RCC 7860 (cell line): Measurements from ENCODE around the gene PEX26.
"Not testable (repeated sequence)": the region's sequence is repeated elsewhere in the genome, so short reads cannot be mapped to it uniquely, and the experiment has no call there.

Experiments
- DNase-seq: peaks from one replicate; pipeline ENCODE4 v3.0.0-alpha.2; 2015; ENCODE audit warnings: low spot score
- FAIRE-seq: peaks from 2 replicates; lab custom pipeline; 2012; peaks lifted over from hg19 to GRCh38; lab: Jason Lieb, UNC

The PEX26 gene

DNA sequence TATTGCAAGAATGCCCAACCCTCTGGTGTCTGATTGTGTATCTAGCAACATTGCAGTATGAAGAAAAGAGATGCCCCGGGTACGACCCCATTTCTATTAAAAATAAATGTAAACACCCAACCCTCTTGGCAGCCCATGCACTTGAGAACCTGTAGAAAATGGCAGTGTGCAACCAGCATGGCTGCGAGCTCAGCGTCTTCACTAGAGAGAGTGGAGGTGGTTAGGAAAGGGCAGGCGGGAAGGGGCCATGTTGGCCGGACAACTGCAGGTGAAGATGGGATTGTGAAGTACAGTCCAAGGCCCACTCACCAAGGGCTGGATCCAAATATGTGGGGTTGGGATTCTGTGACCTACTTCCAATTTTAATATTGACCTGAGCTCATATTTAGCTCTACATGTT lies 15.9 kb downstream of the PEX26 start:
- FAIRE-seq (no peak), DNase-seq (no peak)

DNA sequence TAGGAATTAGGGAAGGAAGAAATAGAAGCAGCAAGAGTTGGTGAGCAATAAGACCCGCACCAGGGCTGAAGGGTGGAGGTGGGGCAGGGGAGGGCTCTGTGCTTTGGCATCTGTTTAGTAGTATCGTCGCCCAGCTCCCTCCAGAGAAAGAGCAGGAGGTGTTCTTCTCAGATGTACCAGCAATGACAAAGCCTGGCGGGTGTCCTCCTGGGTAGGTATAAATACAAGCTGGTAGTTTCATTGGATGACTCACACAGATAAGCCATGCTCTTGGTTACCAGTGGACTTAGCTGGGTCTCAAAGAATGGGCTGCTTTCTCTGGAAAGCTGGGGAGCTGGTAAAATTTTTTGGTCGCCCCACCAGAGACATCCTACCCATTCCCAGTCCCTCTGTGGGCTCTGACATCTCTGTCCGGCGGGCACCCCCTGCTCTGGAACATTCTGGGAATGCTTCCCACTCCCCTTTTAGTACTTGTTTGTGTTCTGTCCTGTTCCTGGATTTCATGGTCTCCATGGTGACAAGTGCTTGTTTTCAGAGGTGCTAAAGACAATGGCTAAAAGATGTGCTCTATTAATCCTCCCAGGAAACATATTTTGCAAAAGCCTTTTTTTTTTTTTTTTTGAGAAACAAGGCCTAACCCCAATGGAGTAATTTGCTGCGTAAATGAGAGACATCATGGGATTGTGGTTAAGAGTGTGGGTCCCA lies 17.5 kb downstream of the PEX26 start:
- FAIRE-seq (peak; percentile 67), DNase-seq (peak; percentile 82)

DNA sequence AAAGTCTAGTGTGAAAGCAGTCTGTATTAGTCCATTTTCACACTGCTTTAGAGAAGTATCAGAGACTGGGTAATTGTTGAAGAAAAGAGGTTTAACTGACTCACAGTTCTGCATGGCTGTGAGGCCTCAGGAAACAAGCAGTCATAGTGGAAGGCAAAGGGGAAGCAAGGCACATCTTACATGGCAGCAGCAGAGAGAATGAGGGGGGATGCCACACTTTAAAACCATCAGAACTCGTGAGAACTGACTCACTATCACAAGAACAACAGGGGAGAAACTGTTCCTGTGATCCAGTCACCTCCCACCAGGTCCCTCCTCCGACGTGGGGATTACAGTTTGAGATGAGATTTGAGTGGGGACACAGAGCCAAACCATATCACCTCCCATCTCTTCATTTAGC lies 19.0 kb downstream of the PEX26 start:
- DNase-seq (peak; percentile 6), FAIRE-seq (no peak)

DNA sequence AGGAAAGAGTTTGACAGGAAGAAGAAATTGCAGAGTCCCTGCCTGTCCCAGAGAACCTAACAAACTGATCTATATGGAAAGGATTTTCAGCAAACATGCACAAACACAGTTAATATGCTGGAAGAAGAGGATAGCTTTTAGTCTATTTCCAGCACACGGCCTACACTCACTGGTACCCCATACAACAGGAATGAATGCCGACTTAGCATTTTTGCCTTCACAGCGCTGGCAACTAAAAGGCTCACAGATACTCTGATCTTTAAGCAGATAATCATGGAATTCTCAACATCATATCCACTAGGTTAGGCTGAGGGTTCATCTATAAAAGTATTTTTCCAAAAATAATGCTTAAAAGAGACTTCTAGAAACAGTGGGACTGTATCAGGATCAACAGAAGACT lies 23.0 kb downstream of the PEX26 start:
- DNase-seq (no peak), FAIRE-seq (no peak)

DNA sequence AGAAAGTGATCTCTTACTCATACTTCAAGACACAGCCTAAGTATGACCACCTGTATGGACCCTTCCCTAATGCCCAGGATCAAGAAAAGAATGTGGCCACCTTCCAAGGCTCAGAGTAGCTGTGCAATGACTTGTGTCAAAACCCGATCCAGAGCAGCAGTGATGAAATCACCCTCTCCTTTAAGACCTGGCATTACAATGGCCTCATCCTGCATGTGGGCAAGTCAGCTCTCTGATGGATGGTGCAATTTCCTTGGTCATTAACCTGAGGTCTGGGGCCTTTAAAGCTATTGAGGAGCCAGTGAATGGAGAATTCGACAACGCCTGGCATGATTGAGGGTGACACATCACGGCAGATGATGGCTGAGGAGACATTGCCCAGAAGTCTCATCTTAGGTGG lies 23.7 kb downstream of the PEX26 start:
- FAIRE-seq = peak; percentile 91

DNA sequence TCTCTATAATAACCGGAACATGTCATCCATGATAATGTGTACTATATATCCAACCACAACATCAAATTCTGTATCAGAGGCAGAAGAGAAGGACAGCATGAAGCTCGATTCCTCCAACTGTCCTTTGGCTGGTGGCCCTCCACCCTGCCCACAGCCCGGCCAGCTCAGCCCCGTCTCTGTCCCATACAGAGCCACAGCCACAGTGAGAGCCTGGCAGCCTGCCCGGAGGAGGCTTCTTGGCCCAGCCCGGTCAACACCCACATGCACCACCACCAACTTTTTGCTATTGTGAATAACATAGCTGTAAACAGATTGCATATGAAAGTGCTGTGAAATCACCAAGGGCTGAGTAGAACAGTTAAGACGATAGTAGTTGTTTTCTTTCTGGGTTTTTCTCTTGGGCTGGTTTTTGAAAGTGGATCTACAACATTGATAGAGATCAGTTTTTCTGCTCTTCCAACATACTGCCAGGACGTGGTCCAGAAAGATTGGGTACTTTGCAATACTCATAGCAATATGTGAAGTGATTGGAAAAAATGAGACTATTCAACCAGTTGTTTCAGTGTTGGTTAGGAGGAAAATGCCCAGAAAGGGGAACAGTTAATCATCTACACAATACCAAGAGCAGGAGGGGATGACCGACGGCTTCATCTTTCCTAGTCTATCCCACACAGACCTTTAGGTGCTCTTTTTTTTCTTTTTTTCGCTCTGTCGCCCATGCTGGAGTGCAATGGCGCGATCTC lies 25.9 kb downstream of the PEX26 start:
- FAIRE-seq (peak; percentile 83), DNase-seq (peak; percentile 77)

More for the DNA sequence above, 23.7 kb downstream of the PEX26 start:
- DNase-seq = peak; percentile 91

DNA sequence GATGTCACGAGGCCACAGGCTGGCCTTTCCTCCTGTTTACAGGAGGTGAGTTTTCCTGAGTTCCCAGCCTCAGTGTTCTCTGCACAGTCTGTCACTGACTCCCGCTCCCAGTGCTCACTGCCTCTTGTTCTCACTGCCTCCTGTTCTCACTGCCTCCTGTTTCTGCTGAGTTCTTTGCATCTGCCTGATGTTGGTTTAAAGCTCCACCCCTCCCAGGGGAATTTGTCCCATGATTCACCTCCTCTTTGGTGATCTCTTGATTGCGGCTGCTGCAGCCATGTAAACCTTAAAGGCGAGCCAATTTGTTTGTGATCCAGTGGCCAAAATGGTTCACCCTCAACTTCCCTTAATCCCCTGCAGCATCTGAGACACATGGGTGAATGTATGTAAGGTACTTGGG lies 26.8 kb downstream of the PEX26 start:
- FAIRE-seq = no peak
- peak; percentile 28 for DNase-seq

DNA sequence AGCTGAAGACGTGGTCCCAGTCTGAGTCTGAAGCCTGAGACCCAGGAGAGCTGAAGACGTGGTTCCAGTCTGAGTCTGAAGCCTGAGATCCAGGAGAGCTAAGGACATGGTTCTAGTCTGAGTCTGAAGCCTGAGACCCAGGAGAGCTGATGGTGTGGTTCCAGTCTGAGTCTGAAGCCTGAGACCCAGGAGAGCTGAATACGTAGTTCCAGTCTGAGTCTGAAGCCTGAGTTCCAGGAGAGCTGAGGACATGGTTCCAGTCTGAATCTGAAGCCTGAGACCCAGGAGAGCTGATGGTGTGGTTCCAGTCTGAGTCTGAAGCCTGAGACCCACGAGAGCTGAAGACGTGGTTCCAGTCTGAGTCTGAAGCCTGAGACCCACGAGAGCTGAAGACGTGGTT lies 28.2 kb downstream of the PEX26 start:
- not testable (repeated sequence) for DNase-seq, FAIRE-seq

DNA sequence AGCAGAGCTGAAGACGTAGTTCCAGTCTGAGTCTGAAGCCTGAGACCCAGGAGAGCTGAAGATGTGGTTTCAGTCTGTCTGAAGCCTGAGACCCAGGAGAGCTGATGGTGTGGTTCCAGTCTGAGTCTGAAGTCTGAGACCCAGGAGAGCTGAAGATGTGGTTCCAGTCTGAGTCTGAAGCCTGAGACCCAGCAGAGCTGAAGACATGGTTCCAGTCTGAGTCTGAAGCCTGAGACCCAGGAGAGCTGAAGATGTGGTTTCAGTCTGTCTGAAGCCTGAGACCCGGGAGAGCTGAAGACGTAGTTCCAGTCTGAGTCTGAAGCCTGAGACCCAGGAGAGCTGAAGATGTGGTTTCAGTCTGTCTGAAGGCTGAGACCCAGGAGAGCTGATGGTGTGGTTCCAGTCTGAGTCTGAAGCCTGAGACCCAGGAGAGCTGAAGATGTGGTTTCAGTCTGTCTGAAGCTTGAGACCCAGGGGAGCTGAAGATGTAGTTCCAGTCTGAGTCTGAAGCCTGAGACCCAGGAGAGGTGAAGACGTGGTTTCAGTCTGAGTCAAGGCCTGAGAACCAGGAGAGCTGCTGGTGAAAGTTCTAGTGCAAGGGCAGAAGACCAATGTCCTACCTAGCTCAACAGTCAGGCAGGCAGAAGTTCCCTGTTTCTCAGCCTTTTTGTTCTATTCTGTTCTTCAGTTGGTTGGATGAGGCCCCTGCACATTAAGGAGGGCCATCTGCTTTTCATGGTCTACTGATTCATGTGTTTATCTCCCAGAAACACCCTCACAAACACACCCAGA lies 29.0 kb downstream of the PEX26 start:
- not testable (repeated sequence) for FAIRE-seq, DNase-seq

DNA sequence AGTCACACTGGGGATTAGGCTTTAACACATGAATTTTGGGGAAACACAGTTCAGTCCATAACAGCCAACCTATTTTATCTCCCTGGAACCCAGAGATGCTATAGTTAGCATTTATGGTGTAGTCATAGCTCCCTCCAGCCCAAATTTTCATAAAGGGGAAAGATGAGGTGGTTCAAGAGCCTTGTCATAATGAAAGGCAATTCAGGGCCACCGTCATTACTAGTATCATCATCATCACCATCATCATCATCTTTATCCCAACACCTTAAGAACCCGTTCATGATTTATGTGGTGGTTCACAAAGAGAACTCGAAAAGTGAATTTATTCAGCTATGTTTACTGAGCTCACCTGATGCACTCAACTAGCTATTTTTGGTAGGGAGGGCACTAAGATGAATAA lies 30.4 kb downstream of the PEX26 start:
- no peak for FAIRE-seq

DNA sequence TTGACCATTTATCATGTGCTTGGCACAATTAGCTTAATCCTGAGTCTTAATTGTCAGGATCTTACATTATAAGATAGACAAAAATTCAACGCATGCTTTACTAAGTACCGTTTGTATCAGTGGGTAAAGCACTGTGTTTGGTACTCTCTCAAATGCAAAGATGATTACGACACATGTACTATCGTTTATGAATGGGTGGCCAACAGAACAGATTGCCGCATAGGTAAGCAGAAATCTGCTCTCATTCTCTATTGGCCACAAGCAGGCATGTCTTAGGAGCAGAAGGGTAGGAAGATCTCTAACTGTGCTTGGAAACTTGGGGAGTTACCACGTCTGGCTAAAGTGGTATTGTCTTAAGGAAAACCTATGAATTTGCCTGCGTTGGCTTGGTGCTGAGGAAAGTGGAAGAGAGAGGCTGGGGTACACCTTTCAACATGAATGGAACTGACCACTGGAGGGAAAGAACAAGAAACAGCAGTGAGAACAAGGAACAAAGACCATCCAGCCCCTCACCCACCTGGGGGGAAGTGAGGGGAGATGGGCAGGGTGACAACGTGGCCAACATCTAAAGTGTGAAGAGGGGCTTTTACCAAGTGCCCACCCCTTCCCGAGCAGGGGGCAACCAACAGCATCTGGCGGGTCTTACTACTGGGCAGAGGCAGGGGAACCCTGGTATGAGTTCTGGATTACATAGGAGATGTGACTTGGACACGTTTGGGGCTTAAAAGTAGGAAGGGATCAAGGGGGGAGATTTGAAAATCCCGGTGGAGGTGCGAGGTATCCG lies 31.8 kb downstream of the PEX26 start:
- FAIRE-seq (no peak), DNase-seq (no peak)

More for the DNA sequence above, 30.4 kb downstream of the PEX26 start:
- no peak for DNase-seq

DNA sequence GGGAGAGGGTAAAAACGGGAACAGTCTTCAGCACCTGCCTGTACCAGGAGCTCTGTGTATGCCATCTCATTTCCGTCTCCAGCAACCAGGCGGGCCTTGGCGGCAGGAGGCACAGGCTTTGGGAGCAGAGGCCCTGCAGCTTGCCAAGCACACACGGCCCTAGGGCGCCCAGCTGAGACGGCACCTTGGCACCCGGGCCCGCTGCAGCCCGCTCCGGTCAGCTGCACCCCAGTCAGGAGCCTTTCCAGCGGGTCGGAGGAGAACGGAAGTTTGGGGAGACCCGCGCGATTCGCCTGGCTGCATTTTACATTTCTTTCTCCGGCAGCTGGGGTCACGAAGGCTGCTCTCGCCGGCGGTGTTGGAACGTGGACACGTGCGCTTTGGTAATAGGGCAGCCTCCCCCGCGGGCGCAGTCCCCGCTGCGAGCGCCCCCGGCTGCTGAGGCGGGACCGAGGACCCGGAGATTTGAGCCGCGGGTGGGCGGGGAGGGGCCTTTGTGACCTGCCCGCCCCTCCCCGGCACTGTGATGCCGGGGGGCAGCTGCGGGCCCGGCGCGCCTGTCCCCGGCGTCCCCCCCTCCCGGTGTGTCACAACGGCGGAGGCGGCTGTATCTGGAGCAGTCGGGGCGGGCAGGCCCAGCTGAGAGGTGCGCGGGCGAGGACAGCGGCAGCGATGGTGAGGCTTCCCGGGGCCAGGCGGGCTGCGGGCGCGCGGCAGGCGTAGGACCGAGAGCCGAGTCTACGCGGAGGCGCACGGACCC lies 32.6 kb downstream of the PEX26 start, which contains the start of gene TUBA8:
TUBA8 (plus strand) TSS at position 616 of the 760 bp plus-strand sequence; CDS start at position 673, 57 bp downstream.
- no peak for DNase-seq
- no peak for FAIRE-seq

DNA sequence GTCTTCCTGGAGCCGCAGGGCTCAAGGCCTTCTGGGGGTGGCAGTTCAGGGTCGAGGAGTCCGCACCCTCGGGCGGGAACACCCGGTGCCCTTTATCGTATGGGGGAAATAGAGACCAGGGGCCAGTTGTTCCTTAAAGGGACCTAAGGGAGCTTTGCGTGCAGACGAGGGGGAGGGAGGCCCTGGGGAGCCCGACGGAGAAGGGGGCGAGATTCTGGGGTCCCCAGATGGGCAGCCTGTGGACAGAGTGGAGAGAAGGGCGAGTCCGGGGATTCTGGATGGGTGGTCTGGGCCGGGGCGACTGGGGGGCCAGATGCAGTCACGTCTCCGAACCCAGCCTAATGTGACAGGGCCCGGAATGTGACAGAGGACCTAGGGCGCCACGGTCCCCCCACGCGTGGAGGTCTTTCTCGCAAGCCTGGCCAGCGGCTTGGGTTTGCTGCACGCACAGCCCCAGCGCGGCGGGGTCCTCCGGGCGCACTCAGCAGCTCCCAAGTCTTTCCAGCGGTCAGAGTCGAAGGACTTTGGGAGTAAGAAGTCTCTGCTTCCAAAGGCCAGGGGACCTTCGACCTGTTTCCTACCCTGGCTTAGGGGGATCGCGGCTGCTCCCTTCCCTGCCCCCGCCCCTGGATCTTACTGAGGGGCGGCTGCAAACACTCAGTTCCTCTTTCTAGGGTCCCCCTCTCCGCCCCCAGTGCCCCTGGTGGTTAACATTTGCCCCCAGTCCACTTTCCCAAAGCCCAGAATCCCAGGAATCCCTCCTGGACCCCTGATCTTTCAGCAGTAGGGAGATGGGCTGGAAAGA lies 33.4 kb downstream of the PEX26 start:
- FAIRE-seq (no peak), DNase-seq (no peak)

DNA sequence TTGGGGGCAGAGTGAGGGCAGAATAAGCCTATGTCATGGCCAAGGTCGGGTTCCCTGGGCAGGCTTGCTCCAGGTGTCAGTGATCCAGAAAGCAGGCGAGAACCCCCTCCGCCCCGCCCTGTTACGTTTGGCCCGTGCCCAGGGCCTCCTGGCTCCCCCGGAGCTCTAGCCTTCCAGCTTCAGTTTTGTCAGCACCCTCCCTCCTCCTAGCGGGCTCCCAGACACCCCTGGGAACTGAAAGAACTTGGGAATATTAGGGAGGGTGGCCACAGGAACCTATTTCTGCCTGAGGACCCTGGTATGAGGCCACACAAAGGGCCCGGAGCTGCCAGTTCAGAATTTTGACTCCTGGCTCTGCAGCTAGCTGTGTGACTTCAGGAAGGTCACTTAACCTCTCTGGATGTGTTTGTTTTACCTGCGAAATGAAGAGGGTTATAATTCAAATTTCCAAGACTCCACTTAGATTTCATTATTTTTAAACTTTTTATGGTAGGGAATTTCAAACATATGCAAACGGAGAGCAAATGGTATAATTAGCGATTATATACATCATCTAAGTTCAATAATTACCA lies 34.1 kb downstream of the PEX26 start:
- DNase-seq (no peak), FAIRE-seq (no peak)

DNA sequence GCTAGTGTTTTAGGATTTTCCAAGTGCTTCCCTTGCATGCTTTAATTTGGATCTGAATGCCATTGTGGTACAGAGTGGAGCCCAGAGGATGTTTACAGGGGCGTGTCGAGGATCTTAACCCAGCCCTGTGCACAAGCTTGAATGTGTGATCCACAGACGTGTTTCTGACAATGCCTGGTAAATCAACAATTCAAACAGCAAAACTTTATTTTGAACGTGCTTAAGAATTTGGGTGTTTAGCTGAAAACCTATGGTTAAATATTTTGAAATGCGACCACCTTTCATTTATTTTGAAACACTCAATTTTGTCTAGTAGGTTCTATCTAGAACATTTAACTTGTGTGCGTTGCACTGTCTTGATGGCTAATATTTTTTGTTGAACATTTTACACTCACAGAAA lies 34.6 kb downstream of the PEX26 start:
- FAIRE-seq (no peak), DNase-seq (no peak)

DNA sequence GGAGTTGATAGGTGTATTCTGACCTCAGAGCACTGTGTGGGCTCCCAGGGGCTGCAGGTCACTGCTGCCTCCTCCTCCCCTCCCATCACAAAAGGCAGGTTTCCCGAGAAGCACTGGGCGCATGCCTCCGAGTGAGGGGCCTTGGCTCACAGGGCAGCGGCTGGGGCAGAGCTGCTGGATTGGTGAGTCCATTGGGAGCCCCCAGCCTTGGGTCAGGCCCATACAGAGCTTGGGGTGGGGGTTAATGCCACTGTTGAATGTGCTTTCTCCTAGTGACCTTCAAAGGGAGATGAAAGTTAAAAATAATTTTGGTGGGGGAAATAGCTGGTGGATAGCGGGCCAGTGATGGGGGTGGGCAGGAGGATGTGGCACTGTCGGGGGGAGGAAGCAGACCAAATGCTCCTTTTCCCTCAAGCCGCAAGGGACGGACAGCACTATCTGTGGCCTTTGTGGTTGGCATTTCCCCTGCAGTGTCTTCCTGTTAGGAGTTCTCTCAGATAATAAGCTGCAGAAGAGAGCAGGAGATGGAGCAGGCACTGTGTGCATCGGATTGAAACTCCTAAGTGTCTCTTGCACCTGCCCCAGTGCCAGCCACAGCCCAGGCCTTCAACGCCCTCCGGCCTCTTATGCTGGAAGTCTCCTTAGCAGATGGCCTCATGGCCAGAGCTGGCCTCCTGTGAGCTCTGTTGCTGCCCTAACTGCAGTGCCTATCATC lies 36.0 kb downstream of the PEX26 start:
- FAIRE-seq = no peak

DNA sequence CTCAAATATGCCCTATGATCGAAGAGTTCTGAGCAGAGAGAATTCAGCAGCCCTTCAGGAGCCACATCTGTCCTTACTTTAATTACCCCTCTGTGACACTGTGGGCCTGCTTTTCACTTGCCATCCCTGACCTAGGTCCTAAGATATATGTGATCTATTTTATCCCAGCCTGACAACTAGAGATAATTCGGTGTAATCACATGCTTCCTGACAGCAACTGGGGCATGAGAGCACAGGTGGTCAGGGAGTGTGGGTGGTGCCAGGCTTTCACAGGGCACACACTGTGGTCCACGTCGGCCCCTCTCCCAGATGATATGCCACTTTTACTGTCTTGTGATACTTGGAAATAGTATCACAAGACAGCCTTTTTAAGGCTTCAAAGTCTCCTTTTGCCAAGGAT lies 36.7 kb downstream of the PEX26 start:
- no peak for FAIRE-seq

More for the DNA sequence above, 36.0 kb downstream of the PEX26 start:
- DNase-seq = no peak

More for the DNA sequence above, 36.7 kb downstream of the PEX26 start:
- no peak for DNase-seq
